MM.1S (cell line): ENCODE measurements around the gene PRKCB.

Experiments used
- DNase-seq: peaks from one replicate; pipeline ENCODE4 v3.0.0-alpha.2; 2015
- H2AFZ ChIP-seq: fragments of 300-600 bp; sonication (generic); 2 replicates; pipeline ENCODE4 v1.6.0; 2016; ENCODE audit warnings: antibody characterized with exemption, low read length
- H3F3A ChIP-seq: fragments of 300-600 bp; sonication (generic); 2 replicates; pipeline ENCODE4 v1.6.1; 2016; ENCODE audit warnings: mild to moderate bottlenecking, antibody characterized with exemption, low read length, moderate library complexity, mixed read lengths; ENCODE audit not compliant: insufficient read depth
- H3K27ac ChIP-seq: fragments of 300-600 bp; sonication (generic); 2 replicates; pipeline ENCODE4 v1.5.1; 2016; ENCODE audit warnings: mild to moderate bottlenecking, low read length
- H3K27me3 ChIP-seq: fragments of 300-600 bp; sonication (generic); replicated peaks from 2 replicates; pipeline ENCODE4 v1.6.0; 2016; ENCODE audit warnings: low read length; ENCODE audit not compliant: insufficient read depth
- H3K36me3 ChIP-seq: fragments of 300-600 bp; sonication (generic); replicated peaks from 2 replicates; pipeline ENCODE4 v1.6.1; 2016; ENCODE audit warnings: mild to moderate bottlenecking, low read length, mixed read lengths; ENCODE audit not compliant: insufficient read depth
- H3K4me1 ChIP-seq: fragments of 300-600 bp; sonication (generic); 2 replicates; pipeline ENCODE4 v1.6.1; 2016; ENCODE audit warnings: low read length, mixed read lengths
- H3K4me2 ChIP-seq: fragments of 300-600 bp; sonication (generic); 2 replicates; pipeline ENCODE4 v1.6.0; 2016; ENCODE audit warnings: low read depth, low read length
- H3K4me3 ChIP-seq: fragments of 300-600 bp; sonication (generic); 2 replicates; pipeline ENCODE4 v1.5.1; 2016; ENCODE audit warnings: low read length, mixed read lengths
- H3K79me2 ChIP-seq: fragments of 300-600 bp; sonication (generic); 2 replicates; pipeline ENCODE4 v1.6.1; 2016; ENCODE audit warnings: mixed run types, low read length, mixed read lengths
- H3K9ac ChIP-seq: fragments of 300-600 bp; sonication (generic); 2 replicates; pipeline ENCODE4 v1.6.1; 2016; ENCODE audit warnings: low read length, mixed read lengths
- H3K9me2 ChIP-seq: fragments of 300-600 bp; sonication (generic); replicated peaks from 2 replicates; pipeline ENCODE4 v1.6.1; 2016; ENCODE audit warnings: mild to moderate bottlenecking, low read length, mixed read lengths; ENCODE audit not compliant: insufficient read depth
- H3K9me3 ChIP-seq: fragments of 300-600 bp; sonication (generic); replicated peaks from 2 replicates; pipeline ENCODE4 v1.6.1; 2016; ENCODE audit warnings: mild to moderate bottlenecking, low read length, mixed read lengths; ENCODE audit not compliant: insufficient read depth
- H4K20me1 ChIP-seq: fragments of 300-600 bp; sonication (generic); 2 replicates; pipeline ENCODE4 v1.6.1; 2016; ENCODE audit warnings: mild to moderate bottlenecking, low read length, moderate library complexity, mixed read lengths; ENCODE audit not compliant: insufficient read depth
- EZH2 ChIP-seq: fragments of 300-600 bp; sonication (generic); optimal IDR thresholded peaks from 2 replicates; pipeline ENCODE3; 2017; ENCODE audit warnings: low read depth, mild to moderate bottlenecking, antibody characterized with exemption, low read length, mixed read lengths
- EZH2phosphoT487 ChIP-seq: fragments of 300-600 bp; sonication (generic); IDR thresholded peaks from 2 replicates; pipeline ENCODE4 v1.6.1; 2018; ENCODE audit warnings: antibody characterized with exemption, low read length
- TF ChIP-seq, protein P1 (sequence below): fragments of 300-600 bp; sonication (generic); IDR thresholded peaks from 2 replicates; pipeline ENCODE4 v1.5.1; 2016; ENCODE audit warnings: antibody characterized with exemption, low read length, mixed read lengths

PRKCB gene

GRCh38 chr16:23990507-23990906 lies 154.7 kb downstream of the PRKCB start:
- Histone ChIP-seq H3K27ac (no peak overlapping the region), H3K36me3 (no peaks in the 10 kb centered on the region), H3F3A (no peaks in the 10 kb centered on the region), H3K9me2 (no peaks in the 10 kb centered on the region), H3K4me1 (no peaks in the 10 kb centered on the region), H3K9me3 (no peaks in the 10 kb centered on the region), H3K4me3 (no peak overlapping the region), H3K9ac (no peak overlapping the region), H3K79me2 (no peaks in the 10 kb centered on the region), H2AFZ (no peak overlapping the region), H3K4me2 (no peak overlapping the region), H4K20me1 (no peaks in the 10 kb centered on the region), H3K27me3 (no peaks in the 10 kb centered on the region)
- no peak for DNase-seq
- no peak for TF ChIP-seq EZH2
- TF ChIP-seq EZH2phosphoT487 = no peak
- TF ChIP-seq, protein P1, sequence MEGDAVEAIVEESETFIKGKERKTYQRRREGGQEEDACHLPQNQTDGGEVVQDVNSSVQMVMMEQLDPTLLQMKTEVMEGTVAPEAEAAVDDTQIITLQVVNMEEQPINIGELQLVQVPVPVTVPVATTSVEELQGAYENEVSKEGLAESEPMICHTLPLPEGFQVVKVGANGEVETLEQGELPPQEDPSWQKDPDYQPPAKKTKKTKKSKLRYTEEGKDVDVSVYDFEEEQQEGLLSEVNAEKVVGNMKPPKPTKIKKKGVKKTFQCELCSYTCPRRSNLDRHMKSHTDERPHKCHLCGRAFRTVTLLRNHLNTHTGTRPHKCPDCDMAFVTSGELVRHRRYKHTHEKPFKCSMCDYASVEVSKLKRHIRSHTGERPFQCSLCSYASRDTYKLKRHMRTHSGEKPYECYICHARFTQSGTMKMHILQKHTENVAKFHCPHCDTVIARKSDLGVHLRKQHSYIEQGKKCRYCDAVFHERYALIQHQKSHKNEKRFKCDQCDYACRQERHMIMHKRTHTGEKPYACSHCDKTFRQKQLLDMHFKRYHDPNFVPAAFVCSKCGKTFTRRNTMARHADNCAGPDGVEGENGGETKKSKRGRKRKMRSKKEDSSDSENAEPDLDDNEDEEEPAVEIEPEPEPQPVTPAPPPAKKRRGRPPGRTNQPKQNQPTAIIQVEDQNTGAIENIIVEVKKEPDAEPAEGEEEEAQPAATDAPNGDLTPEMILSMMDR = no peak

GRCh38 chr16:23991066-23991465 lies 155.3 kb downstream of the PRKCB start:
- no peaks in the 10 kb centered on the region for H3K79me2 ChIP-seq
- H3K9me3 ChIP-seq = no peaks in the 10 kb centered on the region
- no peak overlapping the region for H2AFZ ChIP-seq
- H3K9me2 ChIP-seq = no peaks in the 10 kb centered on the region
- H3F3A ChIP-seq = no peaks in the 10 kb centered on the region
- H4K20me1 ChIP-seq = no peaks in the 10 kb centered on the region
- no peak overlapping the region for H3K4me2 ChIP-seq
- no peak overlapping the region for H3K27ac ChIP-seq
- H3K4me1 ChIP-seq = no peaks in the 10 kb centered on the region
- no peak for DNase-seq
- H3K27me3 ChIP-seq = no peaks in the 10 kb centered on the region
- no peaks in the 10 kb centered on the region for H3K36me3 ChIP-seq
- no peak overlapping the region for H3K4me3 ChIP-seq
- no peak overlapping the region for H3K9ac ChIP-seq
- no peak for TF ChIP-seq EZH2
- TF ChIP-seq, protein P1 = no peak
- no peak for TF ChIP-seq EZH2phosphoT487

GRCh38 chr16:23994615-23995014 lies 158.8 kb downstream of the PRKCB start:
- DNase-seq = no peak
- Histone ChIP-seq H4K20me1 (no peaks in the 10 kb centered on the region), H3K9me3 (no peaks in the 10 kb centered on the region), H3K9me2 (no peaks in the 10 kb centered on the region), H3K4me1 (no peaks in the 10 kb centered on the region), H3K9ac (no peak overlapping the region), H3K27ac (no peak overlapping the region), H3K4me3 (no peak overlapping the region), H2AFZ (no peak overlapping the region), H3K79me2 (no peaks in the 10 kb centered on the region), H3K4me2 (no peak overlapping the region), H3K27me3 (no peaks in the 10 kb centered on the region), H3K36me3 (no peaks in the 10 kb centered on the region), H3F3A (no peaks in the 10 kb centered on the region)
- TF ChIP-seq, protein P1 = no peak
- no peak for TF ChIP-seq EZH2
- TF ChIP-seq EZH2phosphoT487 = no peak
